ENCODE results near the gene DYNC2H1.

DYNC2H1 gene

GRCh38 chr11:103202048-103202651 is 92.9 kb downstream of the DYNC2H1 start:
- no peak for TF ChIP-seq ZNF274 (IDR thresholded peaks at IDR 0.05; ENCODE audit: low read depth, low read length)

GRCh38 chr11:103210543-103210942 is 101.3 kb downstream of the DYNC2H1 start:
- no peak for TF ChIP-seq ZNF274 (IDR thresholded peaks at IDR 0.05; ENCODE audit: low read depth, low read length)
- no peak overlapping the region for H3K4me3 ChIP-seq (ENCODE audit: low read length)

More at GRCh38 chr11:103202048-103202651, 92.9 kb downstream of the DYNC2H1 start:
- H3K4me3 ChIP-seq (ENCODE audit: low read length) = no peak overlapping the region

- no peak for TF ChIP-seq ZNF274 (IDR thresholded peaks at IDR 0.05; ENCODE audit: low read depth, low read length)
- H3K4me3 ChIP-seq (ENCODE audit: low read length) = no peak overlapping the region
Observed at GRCh38 chr11:103215812-103216211, 106.6 kb downstream of the DYNC2H1 start.

DNA sequence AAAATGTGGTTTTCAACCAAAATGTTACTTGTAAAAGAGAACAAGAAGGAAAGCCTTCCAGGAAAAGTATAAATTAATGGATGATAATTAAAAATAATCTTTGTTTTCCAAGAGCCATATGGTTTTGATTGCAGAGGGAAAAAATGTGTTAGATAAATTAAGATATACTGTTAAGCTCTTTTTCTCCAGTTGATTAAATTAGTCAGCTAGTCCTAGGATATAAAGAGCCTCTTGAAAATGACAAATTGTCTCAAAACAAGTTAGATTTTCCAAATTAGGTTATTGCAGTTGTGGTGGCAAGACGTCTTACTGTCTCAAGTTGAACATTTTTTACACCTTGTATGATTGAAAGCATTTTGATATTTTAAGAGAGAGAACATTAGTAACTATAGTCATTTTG is 110.9 kb downstream of the DYNC2H1 start:
- H3K4me3 ChIP-seq (ENCODE audit: low read length) = no peak overlapping the region
- no peak for TF ChIP-seq ZNF274 (IDR thresholded peaks at IDR 0.05; ENCODE audit: low read depth, low read length)

- no peak for TF ChIP-seq ZNF274 (IDR thresholded peaks at IDR 0.05; ENCODE audit: low read depth, low read length)
- H3K4me3 ChIP-seq (ENCODE audit: low read length) = no peak overlapping the region
Observed at GRCh38 chr11:103222806-103223205, 113.6 kb downstream of the DYNC2H1 start.

DNA sequence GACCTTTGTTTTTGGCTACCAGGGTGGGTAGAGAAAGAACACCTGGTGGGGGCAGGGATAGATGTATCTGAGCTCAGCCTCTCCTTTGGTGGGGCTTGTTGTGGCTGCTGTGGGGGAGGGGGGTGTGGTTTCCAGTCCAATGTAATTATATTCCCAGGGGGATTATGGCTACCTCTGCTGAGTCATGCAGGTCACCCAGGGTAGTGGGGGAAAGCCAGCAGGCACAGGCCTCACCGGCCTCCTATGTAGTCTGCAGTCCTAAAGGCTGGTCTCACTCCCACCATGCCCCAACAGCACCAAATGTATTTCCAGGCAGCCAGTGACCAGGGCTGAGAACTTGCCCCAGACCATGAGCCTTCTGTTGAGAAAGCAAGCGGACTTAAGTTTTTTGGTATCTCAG is 119.6 kb downstream of the DYNC2H1 start:
- TF ChIP-seq ZNF274 (IDR thresholded peaks at IDR 0.05; ENCODE audit: low read depth, low read length) = no peak
- H3K4me3 ChIP-seq (ENCODE audit: low read length) = no peak overlapping the region

GRCh38 chr11:103234974-103235373 is 125.7 kb downstream of the DYNC2H1 start:
- TF ChIP-seq ZNF274 (IDR thresholded peaks at IDR 0.05; ENCODE audit: low read depth, low read length) = no peak

DNA sequence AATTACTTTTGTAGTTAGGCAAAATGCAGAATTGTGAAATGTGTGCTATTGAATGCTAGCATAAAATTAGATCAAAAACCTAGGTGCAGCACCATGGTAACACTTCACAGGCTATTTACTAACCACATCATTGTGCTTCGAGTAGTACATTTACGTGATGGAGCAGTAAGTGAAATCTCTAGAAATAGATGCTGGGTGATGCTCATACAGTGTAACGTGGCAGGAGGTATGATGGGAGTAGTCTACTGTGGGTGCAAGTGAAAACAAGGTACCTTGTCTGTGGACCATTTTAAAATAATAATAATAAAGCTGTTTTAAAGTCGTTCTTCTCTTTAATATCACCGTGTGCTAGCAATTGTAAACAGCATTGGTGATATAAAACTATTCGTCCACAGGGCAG is 132.3 kb downstream of the DYNC2H1 start:
- no peak for TF ChIP-seq ZNF274 (IDR thresholded peaks at IDR 0.05; ENCODE audit: low read depth, low read length)
- H3K4me3 ChIP-seq (ENCODE audit: low read length) = no peak overlapping the region

More at GRCh38 chr11:103234974-103235373, 125.7 kb downstream of the DYNC2H1 start:
- H3K4me3 ChIP-seq (ENCODE audit: low read length) = no peak overlapping the region

DNA sequence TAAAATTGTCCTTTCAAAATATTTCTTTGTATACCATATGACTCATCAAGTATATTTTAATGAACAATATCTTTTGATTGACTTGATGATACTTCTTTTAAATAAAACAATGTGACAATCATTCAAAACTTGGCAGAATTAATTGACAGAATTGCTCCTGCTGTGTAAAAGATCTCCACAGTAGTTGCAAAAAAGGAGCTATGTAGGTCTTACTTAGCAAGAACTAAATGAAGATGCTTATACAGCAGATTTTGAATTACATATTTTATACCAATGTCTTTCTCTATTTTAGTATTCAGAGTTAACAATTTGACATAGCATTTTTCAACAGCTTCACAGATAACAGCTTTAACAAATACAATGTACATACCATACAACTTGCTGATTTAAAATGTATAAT is 144.9 kb downstream of the DYNC2H1 start:
- no peak for TF ChIP-seq ZNF274 (IDR thresholded peaks at IDR 0.05; ENCODE audit: low read depth, low read length)
- no peak overlapping the region for H3K4me3 ChIP-seq (ENCODE audit: low read length)

DNA sequence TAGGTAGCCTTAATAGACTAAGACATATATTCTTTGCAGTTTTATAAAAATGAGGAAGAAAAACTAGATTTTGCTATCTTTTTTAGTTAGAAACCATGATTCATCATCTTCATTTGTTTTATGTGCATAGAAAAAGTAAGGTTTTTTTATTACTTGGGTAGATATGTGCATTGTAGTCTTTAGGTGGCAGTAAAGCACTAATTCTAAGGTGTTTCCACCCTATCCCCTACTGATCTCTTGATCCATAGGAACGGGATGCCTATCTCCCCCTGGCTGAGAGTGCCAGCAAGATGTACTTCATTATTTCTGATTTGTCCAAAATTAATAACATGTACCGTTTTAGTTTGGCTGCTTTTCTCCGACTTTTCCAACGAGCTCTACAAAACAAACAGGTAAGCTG is 148.1 kb downstream of the DYNC2H1 start:
- TF ChIP-seq ZNF274 (IDR thresholded peaks at IDR 0.05; ENCODE audit: low read depth, low read length) = no peak
- no peak overlapping the region for H3K4me3 ChIP-seq (ENCODE audit: low read length)

GRCh38 chr11:103266167-103266831 is 157.1 kb downstream of the DYNC2H1 start:
- no peak for TF ChIP-seq ZNF274 (IDR thresholded peaks at IDR 0.05; ENCODE audit: low read depth, low read length)
- H3K4me3 ChIP-seq (ENCODE audit: low read length) = no peak overlapping the region

DNA sequence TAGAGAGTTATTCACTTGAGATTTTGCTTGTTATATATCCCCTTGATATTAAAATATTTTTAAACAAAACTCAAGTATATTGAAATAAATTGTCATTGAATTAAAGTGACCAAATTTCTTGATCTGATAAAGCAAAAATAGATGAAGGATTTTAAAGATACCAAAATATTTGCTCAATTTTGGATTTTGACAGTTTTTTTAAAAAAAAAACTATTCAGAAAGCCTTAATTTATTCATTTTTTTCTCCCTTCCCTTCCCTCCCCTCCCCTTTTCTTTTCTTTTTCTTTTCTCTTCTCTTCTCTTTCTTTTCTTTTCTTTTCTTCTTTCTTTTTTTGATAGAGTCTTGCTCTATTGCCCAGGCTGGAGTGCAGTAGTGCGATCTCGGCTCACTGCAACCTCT is 163.7 kb downstream of the DYNC2H1 start:
- no peak overlapping the region for H3K4me3 ChIP-seq (ENCODE audit: low read length)
- TF ChIP-seq ZNF274 (IDR thresholded peaks at IDR 0.05; ENCODE audit: low read depth, low read length) = no peak

DNA sequence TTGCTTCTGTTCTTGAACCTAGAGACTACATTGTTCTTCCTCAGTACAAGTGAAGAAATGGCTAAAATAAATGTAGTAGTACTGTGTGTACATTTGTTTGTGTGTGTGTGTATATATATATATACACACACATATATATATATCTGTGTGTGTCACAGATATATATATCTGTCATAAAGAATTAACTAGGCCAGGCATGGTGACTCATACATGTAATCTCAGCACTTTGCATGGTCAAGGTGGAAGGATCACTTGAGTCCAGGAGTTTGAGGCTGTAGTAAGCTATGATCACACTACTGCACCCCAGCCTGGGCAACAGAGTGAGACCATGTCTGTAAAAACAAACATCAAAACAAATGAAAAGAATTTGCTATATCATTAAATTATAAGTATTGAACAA is 164.8 kb downstream of the DYNC2H1 start:
- no peak overlapping the region for H3K4me3 ChIP-seq (ENCODE audit: low read length)
- TF ChIP-seq ZNF274 (IDR thresholded peaks at IDR 0.05; ENCODE audit: low read depth, low read length) = no peak

- H3K4me3 ChIP-seq (ENCODE audit: low read length) = no peak overlapping the region
- no peak for TF ChIP-seq ZNF274 (IDR thresholded peaks at IDR 0.05; ENCODE audit: low read depth, low read length)
Observed at GRCh38 chr11:103279821-103280220, 170.6 kb downstream of the DYNC2H1 start.

- no peak overlapping the region for H3K4me3 ChIP-seq (ENCODE audit: low read length)
- TF ChIP-seq ZNF274 (IDR thresholded peaks at IDR 0.05; ENCODE audit: low read depth, low read length) = no peak
Observed at GRCh38 chr11:103281301-103281700, 172.1 kb downstream of the DYNC2H1 start.

Data from GM08714 (cell line).